Embryonic facial prominence (tissue), 1 donor: ENCODE data around the gene FAU.

ENCODE experiments used
- DNase-seq: peaks from one replicate; pipeline ENCODE4 v3.0.0-alpha.2; 2016; ENCODE audit errors: extremely low spot score

Gene FAU

DNA sequence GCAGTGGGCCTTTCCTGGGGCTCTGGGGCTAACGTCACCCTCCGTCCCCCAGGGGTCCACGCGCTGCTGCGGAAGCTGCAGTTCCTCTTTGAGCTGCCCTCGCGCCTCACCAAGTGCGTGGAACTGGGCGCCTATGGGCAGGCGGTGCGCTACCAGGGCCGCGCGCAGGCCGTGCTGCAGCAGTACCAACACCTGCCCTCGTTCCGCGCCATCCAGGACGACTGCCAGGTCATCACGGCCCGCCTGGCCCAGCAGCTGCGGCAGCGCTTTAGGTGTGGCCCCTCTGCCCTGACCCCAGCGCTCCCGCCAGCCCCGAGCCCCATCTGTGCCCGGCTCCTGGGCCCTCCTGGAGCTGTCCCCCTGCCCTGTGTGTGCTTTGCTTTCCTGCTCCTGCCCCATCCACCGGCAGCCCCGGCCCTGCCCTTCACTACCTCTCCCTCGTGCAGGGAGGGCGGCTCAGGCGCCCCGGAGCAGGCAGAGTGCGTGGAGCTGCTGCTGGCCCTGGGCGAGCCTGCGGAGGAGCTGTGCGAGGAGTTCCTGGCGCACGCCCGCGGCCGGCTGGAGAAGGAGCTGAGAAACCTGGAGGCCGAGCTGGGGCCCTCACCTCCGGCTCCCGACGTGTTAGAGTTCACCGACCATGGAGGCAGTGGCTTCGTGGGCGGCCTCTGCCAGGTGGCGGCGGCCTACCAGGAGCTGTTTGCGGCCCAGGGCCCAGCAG lies 14.0 kb downstream of the FAU start:
- no peak for DNase-seq

DNA sequence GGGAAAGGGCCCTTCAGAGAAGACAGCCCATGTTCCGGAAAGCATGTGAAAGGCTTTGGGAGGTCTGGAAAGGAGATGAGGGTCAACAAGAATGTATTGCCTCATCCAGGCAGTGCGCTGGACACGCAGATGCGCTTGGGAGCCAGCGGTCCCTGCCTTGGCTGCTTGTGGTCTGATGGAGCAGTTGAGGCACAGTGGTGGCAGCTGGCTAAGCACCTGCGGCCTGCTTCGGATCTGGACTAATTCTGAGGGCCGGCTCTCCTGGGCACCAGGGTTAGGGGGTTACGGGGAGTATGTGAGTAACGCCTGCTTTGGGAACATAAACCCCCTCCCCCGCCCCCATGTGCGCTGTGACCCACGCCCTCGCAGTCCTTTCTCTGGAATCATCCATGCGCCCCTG lies 14.9 kb downstream of the FAU start:
- DNase-seq: no peak

DNA sequence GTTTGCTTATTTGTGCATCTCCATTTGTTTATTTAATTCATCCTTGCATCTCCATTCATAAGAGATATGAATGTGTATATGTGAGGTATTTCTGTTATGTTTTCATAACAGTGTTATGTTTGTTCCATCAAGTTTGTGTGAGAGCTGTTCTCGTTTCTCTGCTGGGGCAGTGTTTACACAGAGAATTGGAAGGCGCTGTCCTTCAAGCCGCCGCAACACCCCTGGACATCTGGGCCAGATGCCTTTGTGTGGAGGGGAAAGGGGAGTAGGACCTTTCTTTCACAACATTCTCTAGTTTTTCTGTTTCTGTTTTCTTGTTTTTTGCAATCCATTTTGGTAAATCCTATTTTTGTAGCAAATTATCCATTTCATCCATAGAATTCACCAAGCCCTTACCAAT lies 17.3 kb downstream of the FAU start:
- no peak for DNase-seq

DNA sequence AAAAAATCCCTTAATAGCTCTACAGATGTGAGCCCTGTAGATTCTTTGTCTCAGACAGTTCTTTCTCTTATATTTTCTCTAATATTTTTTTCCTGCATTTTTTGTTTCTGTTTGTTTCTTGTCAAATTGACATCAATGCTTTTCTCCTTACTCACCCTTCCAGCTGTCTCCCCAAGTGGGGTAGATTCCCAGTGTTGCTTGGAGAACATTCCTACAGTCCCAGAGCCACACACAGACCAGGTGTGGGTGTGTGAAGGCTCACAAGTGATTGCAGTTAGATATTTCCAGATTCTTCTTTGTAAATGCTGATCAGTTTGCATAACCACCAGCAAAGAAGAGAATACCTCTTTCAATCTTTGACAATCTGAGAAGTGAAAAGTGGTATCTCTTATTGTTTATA lies 18.5 kb downstream of the FAU start:
- no peak for DNase-seq

DNA sequence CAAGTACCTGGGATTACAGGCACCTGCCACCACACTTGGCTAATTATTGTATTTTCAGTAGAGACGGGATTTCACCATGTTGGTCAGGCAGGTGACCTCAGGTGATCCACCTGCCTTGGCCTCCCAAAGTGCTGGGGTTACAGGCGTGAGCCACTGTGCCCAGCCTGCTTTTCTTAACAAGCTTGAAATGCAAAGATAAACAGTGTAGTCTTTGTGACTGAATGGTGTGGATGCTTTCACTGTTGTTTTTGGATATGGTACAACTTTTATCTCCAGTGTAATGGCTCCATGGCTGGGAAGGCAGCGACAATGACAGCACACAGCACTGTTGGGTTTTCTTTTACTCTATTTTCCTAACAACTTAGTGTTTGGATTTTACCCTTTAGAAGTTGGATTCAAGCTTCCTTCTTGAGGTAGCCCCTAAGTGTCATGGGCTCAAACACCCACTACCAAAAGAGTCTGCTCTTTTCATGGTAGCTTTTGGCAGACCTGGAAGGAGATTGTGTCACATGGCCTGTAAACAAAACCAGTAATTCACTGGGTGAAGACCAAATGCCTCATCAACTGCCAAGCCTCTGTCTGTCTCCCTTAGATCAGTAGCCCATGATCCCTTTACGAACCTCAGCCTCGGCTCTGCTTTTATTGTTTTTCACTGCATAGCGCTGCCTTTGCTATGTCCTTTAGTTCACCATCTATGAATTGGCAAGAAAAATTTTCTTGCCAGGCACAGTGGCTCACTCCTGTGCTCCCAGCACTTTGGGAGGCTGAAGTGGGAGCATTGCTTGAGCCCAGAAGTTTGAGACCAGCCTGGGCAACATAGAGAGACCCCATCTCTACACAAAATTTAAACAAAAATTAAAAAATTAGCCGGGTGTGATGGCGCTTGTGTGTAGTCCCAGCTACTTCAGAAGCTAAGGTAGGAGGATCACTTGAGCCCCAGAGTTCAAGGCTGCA lies 19.5 kb downstream of the FAU start:
- no peak for DNase-seq

DNA sequence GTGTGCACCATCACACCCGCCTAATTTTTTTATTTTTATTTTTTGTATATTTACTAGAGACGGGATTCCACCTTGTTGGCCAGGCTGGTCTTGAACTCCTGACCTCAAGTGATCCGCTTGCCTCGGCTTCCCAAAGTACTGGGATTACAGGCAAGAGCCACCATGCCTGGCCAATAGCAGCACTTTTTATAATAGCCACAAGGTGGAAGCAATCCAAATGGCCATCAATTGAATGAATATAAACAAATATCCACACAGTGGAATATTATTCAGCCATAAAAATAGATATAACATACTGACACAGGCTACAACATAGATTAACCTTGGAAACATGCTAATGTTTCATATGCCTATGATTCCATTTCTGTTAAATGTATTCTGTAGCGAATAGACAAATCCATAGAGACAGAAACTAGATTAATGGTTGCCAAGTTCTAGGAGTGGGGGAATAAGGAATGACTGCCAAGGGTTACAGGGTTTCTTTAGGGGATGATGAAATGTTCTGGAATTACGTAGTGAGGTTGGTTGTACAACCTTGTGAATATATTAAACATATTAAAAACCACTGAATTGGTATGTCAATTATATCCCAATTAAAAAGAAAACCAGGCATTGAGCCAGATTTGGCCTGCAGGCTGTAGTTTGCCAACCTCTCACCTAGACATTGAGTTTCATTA lies 21.1 kb downstream of the FAU start:
- DNase-seq: no peak

DNA sequence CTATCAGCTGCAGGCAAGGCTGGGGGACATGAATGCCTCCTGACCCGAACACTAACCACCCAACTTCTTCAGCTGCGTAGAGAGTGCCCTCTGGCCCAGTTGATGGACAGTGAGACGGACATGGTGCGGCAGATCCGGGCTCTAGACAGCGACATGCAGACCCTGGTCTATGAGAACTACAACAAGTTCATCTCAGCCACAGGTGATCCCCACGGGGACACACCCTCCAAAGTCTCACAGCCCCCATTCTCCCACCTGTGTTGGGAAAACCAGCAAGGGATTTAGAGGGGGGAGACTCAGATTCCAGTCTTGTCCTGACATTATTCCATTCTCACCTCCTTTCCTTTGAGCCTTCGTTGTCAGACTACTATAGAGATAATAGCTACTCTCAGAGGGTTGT lies 25.0 kb downstream of the FAU start:
- no peak for DNase-seq

DNA sequence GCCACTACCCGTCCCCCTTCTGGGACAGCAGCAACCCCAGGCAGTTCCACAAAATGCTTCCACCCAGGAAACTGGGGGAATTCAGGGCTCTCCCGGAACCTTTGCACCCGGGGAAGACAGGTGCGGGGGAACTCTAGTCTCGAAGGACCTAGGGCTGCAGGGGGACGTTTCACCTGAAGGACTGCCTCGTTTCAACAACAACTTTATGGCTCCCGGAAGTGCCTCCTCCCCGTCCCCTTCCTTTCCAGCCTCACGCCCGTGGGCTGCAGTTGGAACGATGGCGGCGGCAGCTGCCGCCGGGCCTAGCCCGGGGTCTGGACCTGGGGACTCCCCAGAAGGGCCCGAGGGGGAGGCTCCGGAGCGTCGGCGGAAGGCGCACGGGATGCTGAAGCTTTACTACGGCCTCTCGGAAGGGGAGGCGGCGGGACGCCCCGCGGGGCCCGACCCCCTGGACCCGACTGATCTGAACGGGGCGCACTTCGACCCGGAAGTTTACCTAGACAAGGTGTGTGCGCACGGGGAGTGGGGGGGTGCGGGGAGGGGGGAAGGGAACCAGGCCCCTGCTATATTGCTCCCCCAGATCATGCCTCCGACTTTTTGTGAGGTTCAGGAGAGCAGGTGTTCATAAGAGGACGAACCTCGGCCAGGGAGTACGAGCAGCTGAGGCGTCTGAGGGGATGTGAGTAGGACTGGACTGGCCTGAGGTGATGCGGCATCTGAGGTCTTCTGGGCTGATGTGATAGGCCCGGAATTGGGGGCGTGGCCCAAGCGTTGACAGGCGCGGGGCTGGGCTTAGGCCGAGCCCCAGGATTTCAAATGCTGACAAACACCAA lies 25.7 kb downstream of the FAU start, which contains the start of gene VPS51:
VPS51 (plus strand) TSS at position 241 of the 833 bp plus-strand sequence; CDS start at position 278, 37 bp downstream.
- DNase-seq: peak; percentile 90

DNA sequence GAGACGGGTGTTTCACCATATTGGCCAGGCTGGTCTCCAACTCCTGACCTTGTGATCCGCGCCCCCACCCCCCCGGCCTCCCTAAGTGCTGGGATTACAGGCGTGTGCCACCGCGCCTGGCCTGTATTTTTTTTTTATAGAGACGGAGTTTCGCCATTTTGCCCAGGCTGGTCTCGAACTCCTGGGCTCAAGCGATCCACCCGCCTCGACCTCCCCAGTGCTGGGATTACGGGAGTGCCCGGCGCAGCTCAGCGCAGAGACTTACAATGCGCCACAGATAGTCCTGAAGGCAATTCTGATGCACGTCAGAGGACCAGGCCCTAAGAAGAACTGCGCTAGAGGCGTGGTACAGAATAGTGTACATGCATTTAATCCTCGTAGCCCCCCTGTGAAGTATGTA lies 26.5 kb downstream of the FAU start:
- DNase-seq: no peak

DNA sequence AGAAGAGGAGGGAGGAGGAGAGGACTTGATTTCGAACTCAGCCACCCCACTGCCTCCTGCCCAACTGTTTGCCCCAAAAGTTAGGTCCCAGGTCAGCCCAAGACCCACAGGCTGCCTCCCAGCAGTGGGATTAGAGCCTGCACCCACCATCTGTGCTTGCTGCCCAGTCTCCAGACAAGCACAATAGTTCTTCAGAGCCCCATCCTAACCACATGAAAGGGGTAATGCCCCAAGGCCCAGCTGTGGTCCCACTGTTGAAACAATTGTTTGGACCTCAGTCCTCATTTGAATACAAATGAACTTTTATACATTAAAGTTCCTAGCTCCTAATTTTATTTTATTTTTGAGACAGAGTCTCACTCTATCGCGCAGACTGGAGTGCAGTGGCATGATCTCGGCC lies 31.3 kb downstream of the FAU start:
- no peak for DNase-seq

DNA sequence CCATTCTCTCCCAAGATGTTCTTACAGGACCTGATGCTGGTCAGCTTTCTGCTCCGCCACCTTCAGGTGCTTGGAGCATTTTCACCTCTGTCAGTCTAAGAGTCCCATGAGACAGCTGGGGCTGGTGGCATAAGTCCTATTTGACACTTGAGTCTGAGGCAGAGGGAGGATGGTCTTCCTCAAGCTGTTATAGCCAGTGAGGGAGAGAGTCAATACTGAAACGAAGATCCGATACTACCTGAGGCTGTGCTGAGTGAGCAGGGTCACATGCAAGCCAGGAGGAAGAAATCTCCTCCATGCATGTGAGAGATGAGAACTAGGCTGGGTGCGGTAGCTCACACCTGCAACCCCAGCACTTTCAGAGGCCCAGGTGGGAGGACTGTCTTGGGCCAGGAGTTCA lies 32.3 kb downstream of the FAU start:
- no peak for DNase-seq

DNA sequence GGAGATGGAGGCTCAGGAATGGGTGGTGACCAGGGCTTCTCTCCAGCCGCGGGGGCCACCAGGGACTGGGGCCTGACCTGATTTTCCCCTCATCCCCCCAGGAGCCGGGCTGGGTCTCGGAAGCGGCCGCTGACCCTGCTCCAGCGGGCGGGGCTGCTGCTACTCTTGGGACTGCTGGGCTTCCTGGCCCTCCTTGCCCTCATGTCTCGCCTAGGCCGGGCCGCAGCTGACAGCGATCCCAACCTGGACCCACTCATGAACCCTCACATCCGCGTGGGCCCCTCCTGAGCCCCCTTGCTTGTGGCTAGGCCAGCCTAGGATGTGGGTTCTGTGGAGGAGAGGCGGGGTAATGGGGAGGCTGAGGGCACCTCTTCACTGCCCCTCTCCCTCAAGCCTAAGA lies 34.1 kb downstream of the FAU start:
- DNase-seq: no peak

DNA sequence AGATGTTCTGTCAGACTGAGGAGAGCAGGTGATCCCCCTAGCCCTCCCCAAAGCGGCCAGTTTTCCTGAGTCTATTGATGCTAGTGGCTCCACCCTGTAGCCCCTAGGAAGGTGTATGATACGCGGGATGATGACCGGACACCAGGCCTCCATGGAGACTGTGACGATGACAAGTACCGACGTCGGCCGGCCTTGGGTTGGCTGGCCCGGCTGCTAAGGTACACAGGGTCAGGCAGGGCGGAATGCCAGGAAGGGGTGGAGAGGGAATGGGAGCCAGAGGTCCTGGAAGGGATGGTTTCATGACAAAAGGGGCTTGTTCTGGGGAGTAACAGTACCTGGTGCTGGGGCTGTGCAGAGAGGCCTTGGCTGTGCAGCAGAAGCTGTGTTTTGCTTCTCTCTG lies 34.7 kb downstream of the FAU start:
- DNase-seq: no peak

DNA sequence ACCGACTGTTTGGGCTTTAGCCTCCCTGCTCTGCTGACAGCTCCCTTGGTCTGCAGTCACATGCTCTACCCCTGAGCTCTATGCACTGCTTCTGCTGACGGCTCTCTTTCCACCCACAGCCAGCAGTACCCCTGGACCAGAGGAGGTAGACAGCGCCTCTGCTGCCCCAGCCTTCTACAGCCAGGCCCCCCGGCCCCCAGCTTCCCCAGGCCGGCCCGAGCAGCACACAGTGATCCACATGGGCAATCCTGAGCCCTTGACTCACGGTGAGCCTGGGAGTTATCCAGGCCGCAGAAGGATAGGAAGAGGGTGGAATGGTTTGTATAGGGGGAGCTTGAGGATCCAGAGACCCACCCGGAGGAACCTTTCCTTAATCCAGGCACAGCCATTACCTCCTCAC lies 35.1 kb downstream of the FAU start:
- DNase-seq: no peak

DNA sequence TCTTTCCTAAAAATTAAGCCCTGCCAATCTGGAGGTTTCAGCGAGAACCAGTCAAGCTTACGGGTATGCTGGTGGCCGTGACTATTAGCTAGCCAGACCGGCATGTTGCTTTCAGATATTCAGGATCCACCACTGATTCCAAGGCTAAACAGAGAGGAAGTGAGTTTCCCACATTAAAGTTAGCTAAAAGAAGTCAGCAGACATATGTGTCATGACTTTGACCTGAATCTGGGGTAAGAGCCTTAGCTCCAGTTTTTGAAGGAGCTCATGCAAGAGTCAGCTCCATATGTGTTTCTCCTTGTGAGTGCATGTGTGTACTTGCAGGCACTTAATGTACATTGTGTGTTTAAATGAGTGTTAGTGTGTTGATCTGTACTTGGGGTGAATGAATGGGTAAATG lies 36.5 kb downstream of the FAU start:
- DNase-seq: no peak

DNA sequence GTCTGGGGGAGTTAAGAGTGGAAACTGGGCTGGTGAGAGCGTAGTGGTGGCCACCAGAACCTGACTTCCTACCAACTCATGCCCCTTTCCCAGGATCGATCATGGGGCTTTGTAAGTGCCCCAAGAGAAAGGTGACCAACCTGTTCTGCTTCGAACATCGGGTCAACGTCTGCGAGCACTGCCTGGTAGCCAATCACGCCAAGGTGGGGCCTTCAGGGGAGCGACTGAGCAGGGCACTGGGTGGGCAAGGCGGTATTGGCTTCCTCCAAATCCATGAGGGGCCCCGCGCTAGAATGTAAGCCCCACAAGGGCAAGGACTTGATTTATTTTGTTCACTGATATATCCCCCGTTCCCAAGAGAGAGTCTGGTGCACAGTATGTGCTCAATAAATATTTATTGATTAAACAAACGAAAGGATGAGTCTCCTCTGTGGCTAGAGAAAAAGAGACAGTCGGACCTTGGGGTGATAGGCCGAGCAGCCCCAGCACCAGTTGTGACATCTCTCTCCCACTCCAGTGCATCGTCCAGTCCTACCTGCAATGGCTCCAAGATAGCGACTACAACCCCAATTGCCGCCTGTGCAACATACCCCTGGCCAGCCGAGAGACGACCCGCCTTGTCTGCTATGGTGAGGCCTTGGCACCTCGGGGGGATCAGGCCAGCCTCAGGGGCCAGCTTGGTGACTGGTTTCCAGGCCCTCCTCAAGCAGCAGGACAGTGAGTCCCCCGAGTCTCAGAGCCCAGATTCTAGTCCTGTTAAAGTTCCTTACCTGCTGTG lies 37.1 kb downstream of the FAU start:
- no peak for DNase-seq

DNA sequence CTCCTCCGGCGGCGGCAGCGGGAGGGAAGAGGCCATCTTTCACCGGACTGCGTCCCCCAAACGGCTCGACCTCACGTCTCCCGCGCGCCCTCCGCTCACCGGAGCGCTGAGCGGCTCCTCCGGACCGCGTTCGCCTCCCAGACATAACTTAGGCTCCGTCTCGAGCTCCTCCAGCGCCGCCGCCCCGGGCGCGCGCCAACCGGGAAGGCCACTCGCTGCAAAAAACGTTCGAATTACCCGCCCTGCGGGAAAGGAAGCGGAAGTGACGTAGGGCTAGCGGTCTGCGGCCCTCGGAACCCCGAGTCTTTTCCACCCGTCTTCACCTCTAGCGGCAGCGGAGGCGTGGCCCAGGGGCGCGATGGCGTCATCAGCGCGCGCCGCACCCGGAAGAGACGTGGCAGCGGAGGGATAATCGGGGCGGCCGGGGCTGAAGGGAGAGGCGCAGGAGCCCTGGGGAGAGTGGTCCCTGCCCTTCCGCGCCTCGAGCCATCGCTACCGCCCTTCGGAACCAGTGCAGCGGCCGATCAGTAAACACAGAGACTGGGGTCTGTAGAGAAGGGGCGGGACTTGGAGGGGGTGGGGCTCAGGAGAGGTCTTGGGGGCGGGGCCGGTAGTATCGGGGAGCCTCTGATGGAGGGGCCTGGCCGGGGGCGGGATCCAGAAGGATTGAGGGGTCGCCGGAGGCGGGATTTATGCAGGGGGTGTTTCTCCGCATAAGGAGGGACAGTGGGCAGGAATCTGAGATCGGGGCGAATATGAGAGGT lies 37.9 kb downstream of the FAU start, which contains the start of the genes CDCA5 and ZFPL1:
CDCA5 (minus strand) TSS at position 207 of the 764 bp plus-strand sequence; CDS start at position 145, 62 bp downstream.
ZFPL1 (plus strand) TSS at position 389 of the 764 bp plus-strand sequence. CDS start 477 bp downstream, outside the sequence.
- DNase-seq: peak; percentile 97

DNA sequence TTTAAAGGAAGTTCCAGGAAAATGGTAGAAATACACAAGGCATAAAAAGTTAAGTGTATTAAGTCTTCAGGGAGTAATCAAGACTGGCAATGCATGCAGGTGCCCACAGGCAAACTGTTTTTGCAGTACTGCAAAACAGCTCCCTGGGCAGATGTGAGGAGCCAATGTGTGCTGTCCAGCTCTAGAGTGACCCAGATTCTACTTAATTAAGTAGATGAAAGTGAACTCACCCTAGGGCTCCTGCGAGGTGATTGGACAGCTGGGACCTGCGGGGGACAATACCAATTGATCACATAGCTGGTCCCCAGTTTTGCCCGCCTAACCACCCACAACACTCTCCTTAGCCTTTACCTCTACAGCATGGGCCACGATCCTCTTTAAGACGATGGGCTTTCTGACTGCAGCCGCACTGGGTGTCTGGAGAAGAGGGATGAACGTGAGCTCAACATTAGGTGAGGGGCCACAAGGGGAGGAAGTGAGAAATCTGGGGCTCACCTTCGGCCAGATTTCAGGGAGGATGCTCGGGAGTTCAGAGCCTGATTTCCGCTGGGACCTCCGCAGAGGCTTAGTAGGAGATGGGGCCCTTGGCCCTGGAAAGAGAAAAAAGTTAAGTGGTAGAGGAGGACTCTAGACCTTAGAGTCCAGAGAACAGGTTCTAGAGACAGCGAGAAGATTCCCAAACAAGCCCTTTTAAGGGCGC lies 38.6 kb downstream of the FAU start:
- DNase-seq: no peak

DNA sequence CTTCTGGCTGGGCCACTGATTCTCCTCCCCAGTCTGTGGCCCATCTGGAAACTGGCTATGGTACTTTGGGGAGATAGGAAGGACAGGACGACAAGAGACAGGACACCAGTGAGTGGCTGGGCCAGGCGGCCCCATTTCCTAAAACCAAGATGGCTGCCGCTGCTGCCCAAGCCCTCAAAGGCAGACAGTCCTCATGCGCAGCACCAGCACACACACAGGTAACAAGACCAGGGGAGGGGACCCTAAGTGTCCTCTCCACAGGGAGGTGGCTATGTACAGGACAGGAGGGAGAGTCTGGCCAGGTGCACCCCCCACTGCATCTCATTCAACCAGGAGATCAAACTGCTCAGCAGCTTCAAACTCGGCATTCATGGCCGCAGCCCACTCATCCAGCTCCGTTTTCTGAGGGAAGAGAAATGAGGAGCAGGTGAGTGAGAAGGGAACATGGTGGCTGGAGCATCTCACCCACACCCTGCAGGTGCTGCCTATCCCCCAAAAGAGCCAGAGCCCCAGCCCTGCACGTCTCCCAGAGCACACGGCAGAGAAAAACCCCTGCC lies 43.1 kb downstream of the FAU start:
- no peak for DNase-seq
